ENCODE data around the gene MCM5. TPM values are rescaled to one million over a fixed set of nuclear protein-coding genes. Genes with fewer than 3 reads are reported as not detected.
"Not testable (repeated sequence)": the region's sequence is repeated elsewhere in the genome, so short reads cannot be mapped to it uniquely, and the experiment has no call there.

MCM5 gene
- 100 to 1,000 TPM; 190 to 195 TPM for total RNA-seq

GRCh38 chr22:35399678-35400500 is at the start of gene MCM5:
MCM5 (plus strand) TSS chr22:35400140; CDS start chr22:35400439, 299 bp downstream.
- POLR2A ChIA-PET, result interaction anchor here (0.7 to 4.9 kb wide), 14 partner anchors 8 to 761 kb away, joined by 3 to 32 read pairs (median 3); partner anchors contain the start of genes APOL3, APOL6, HMGXB4 and TOM1

DNA sequence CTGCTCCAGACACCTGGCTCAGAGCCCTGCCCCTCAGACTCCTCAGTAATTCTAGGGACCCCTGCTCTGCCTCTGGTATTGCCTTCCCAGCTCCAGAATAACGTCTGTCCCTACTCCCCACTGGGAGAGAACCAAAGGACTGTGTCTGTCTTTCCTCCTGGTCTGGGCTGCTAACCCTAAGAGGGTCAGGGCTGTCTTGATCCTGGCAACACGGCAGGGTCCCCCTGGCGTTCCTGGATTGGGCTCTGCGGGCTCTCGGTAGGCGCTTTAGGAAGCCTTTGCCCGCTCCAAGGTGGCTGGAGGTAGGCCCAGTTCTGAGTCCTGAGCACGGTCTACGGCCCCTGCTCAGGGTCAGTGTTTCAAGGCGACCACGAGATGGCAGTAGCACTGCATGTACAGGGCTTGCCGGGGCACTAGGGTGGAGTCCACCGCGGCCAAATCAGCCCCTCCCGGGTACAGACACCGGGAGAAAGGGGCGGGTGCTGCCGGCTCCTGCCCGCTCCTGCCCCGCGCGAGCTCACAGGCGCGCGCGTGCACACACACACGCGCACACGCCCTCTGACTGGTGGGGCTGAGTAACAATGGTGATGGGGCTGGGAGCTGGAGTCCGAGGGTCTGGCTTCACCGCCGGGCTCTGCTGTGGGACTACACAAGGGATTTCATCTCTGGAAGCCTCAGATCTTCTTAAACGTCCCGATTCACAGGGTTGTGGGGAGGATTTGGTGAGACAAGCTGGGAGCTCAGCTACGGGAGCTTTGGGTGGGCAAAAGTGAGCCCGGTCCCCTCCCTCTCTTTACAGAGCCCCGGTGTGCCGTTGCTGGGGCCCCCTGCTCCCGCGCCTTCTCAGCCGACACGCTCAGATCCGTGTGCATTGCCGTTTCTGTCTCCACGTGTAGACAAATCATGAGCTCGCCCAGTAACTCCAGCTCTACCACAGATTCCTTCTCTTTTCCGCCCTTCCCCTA is 49.1 kb upstream of the MCM5 start:
- ChIA-PET POLR2A (interaction anchor here (0.6 to 1.5 kb wide), 11 partner anchors 15 to 298 kb away, joined by 3 to 5 read pairs (median 3); partner anchors contain the start of genes MCM5 and TOM1), CTCF (interaction anchor here (0.5 to 3.9 kb wide), 32 partner anchors 10 to 773 kb away, joined by 3 to 42 read pairs (median 3); partner anchors contain the start of genes APOL6 and TOM1)
- peak; percentile 91 for DNase-seq
- Mint-ChIP-seq H3K4me3 (peak overlapping the region; percentile 74), H3K27me3 (peaks cover 5% of the 10 kb centered on the region), H3K9me3 (no peaks in the 10 kb centered on the region), H3K4me1 (peaks cover 24% of the 10 kb centered on the region), H3K36me3 (ENCODE audit: low read depth) (no peaks in the 10 kb centered on the region), H3K27ac (no peak overlapping the region)

More at GRCh38 chr22:35399678-35400500, at the start of gene MCM5:
- Mint-ChIP-seq H3K4me3 (peak within 1 kb of the TSS; percentile 100), H3K27me3 (no peaks in the 10 kb centered on the region), H3K9me3 (no peaks in the 10 kb centered on the region), H3K27ac (peak within 1 kb of the TSS; percentile 97), H3K36me3 (ENCODE audit: low read depth) (peaks cover 44% of the 10 kb centered on the region), H3K4me1 (peaks cover 52% of the 10 kb centered on the region)
- peak; percentile 99 for DNase-seq
- CTCF ChIA-PET, result interaction anchor here (2.9 kb wide), 1 partner anchor 49 kb away, joined by 11 read pairs; no protein-coding TSS in a partner anchor

GRCh38 chr22:35352214-35353111 is 47.5 kb upstream of the MCM5 start:
- Mint-ChIP-seq H3K36me3 (ENCODE audit: low read depth) (no peaks in the 10 kb centered on the region), H3K4me1 (peaks cover 24% of the 10 kb centered on the region), H3K27me3 (peaks cover 10% of the 10 kb centered on the region), H3K9me3 (no peaks in the 10 kb centered on the region), H3K27ac (peak overlapping the region; percentile 76), H3K4me3 (no peak overlapping the region)
- peak; percentile 66 for DNase-seq
- ChIA-PET POLR2A (interaction anchor here (0.8 to 1.2 kb wide), 3 partner anchors 51 to 95 kb away, joined by 3 to 4 read pairs (median 3); partner anchors contain the start of genes HMGXB4 and TOM1), CTCF (interaction anchor here (0.7 to 3.9 kb wide), 4 partner anchors 33 to 771 kb away, joined by 3 to 42 read pairs (median 3); no protein-coding TSS in a partner anchor)

- Mint-ChIP-seq H3K27me3 (peaks cover 13% of the 10 kb centered on the region), H3K27ac (no peak overlapping the region), H3K36me3 (ENCODE audit: low read depth) (no peaks in the 10 kb centered on the region), H3K4me1 (peaks cover 26% of the 10 kb centered on the region), H3K4me3 (no peak overlapping the region), H3K9me3 (no peaks in the 10 kb centered on the region)
- DNase-seq, result no peak
- ChIA-PET POLR2A (interaction anchor here (0.9 to 1.2 kb wide), 2 partner anchors 54 to 96 kb away, joined by 3 to 4 read pairs; partner anchors contain the start of genes HMGXB4 and TOM1), CTCF (interaction anchor here (0.9 to 3.9 kb wide), 2 partner anchors 230 to 771 kb away, joined by 3 to 42 read pairs; no protein-coding TSS in a partner anchor)
These were observed 46.6 kb upstream of the MCM5 start for GRCh38 chr22:35353318-35353717.

DNA sequence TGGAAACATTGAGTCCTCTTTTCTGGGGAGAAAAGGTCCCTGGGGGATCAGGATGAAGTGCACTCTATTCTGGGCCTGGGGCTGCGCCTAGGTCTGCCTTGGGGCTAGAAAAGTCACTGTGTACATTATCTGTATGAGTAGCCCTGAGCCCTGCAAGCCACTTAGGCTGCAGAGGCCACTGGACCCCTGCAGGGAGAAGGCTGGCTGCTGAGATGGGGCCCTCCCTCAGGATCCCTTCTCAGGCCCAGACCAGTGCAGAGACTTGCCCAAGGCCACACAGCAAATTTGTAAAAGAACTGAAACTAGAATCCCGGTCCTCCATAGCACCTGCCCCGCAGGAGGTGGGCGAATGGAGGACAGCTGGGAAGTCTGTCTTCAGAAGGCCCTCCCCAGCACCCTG is 45.9 kb upstream of the MCM5 start:
- Mint-ChIP-seq H3K36me3 (ENCODE audit: low read depth) (no peaks in the 10 kb centered on the region), H3K4me1 (peaks cover 26% of the 10 kb centered on the region), H3K9me3 (no peaks in the 10 kb centered on the region), H3K27me3 (peaks cover 13% of the 10 kb centered on the region), H3K4me3 (no peak overlapping the region), H3K27ac (no peak overlapping the region)
- CTCF ChIA-PET, result no interaction called here
- DNase-seq, result no peak
- POLR2A ChIA-PET, result no interaction called here

GRCh38 chr22:35357883-35358621 is 41.9 kb upstream of the MCM5 start:
- no peak for DNase-seq
- peaks cover 9% of the 10 kb centered on the region for H3K27me3 Mint-ChIP-seq
- no peaks in the 10 kb centered on the region for H3K36me3 Mint-ChIP-seq (ENCODE audit: low read depth)
- POLR2A ChIA-PET, result no interaction called here
- CTCF ChIA-PET, result interaction anchor here (0.9 to 1.2 kb wide), 3 partner anchors 10 to 225 kb away, joined by 3 to 4 read pairs (median 3); no protein-coding TSS in a partner anchor
- H3K27ac Mint-ChIP-seq, result no peak overlapping the region
- H3K4me1 Mint-ChIP-seq, result peaks cover 4% of the 10 kb centered on the region
- H3K9me3 Mint-ChIP-seq, result no peaks in the 10 kb centered on the region
- no peak overlapping the region for H3K4me3 Mint-ChIP-seq

- DNase-seq, result no peak
- POLR2A ChIA-PET, result no interaction called here
- no peaks in the 10 kb centered on the region for H3K9me3 Mint-ChIP-seq
These were observed 40.4 kb upstream of the MCM5 start for GRCh38 chr22:35359380-35360065.

GRCh38 chr22:35361001-35361558 is 38.9 kb upstream of the MCM5 start:
- H3K27ac Mint-ChIP-seq, result no peak overlapping the region
- H3K9me3 Mint-ChIP-seq, result no peaks in the 10 kb centered on the region
- no peak for DNase-seq
- POLR2A ChIA-PET, result no interaction called here
- H3K4me3 Mint-ChIP-seq, result no peak overlapping the region
- peaks cover 2% of the 10 kb centered on the region for H3K4me1 Mint-ChIP-seq
- peaks cover 15% of the 10 kb centered on the region for H3K27me3 Mint-ChIP-seq
- no peaks in the 10 kb centered on the region for H3K36me3 Mint-ChIP-seq (ENCODE audit: low read depth)
- CTCF ChIA-PET, result interaction anchor here (0.8 kb wide), 1 partner anchor 10 kb away, joined by 3 read pairs; no protein-coding TSS in a partner anchor

More at GRCh38 chr22:35359380-35360065, 40.4 kb upstream of the MCM5 start:
- H3K36me3 Mint-ChIP-seq (ENCODE audit: low read depth), result no peaks in the 10 kb centered on the region
- peaks cover 9% of the 10 kb centered on the region for H3K27me3 Mint-ChIP-seq
- H3K4me3 Mint-ChIP-seq, result no peak overlapping the region
- H3K4me1 Mint-ChIP-seq, result peaks cover 2% of the 10 kb centered on the region
- CTCF ChIA-PET, result interaction anchor here (0.6 to 1.5 kb wide), 5 partner anchors 11 to 224 kb away, joined by 3 to 5 read pairs (median 3); no protein-coding TSS in a partner anchor
- no peak overlapping the region for H3K27ac Mint-ChIP-seq

DNA sequence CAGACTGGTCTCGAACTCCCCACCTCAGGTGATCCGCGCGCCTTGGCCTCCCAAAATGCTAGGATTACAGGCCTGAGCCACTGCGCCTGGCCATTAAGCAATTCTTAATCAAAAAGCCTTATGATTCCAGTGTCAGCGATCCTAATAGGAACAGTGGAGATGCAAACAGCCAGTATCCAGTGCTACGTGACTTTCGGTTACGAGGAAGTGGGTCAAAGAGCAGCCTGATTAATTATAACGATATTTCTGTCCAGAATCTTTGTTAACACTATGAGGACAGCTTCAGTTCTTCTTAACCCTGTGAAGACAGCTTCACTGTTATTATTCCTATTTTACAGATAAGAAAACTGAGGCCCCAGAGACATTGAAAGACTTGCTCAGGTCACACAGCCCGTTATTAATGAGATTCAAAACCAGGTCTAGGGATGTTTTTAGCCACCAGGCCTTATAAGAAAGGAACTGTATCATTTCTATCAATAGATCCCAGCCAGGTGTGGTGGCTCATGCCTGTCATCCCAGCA is 36.3 kb upstream of the MCM5 start:
- ChIA-PET CTCF (no interaction called here), POLR2A (no interaction called here)
- DNase-seq, result no peak
- Mint-ChIP-seq H3K4me3 (no peak overlapping the region), H3K9me3 (no peaks in the 10 kb centered on the region), H3K4me1 (no peaks in the 10 kb centered on the region), H3K36me3 (ENCODE audit: low read depth) (no peaks in the 10 kb centered on the region), H3K27me3 (peaks cover 15% of the 10 kb centered on the region), H3K27ac (no peak overlapping the region)

DNA sequence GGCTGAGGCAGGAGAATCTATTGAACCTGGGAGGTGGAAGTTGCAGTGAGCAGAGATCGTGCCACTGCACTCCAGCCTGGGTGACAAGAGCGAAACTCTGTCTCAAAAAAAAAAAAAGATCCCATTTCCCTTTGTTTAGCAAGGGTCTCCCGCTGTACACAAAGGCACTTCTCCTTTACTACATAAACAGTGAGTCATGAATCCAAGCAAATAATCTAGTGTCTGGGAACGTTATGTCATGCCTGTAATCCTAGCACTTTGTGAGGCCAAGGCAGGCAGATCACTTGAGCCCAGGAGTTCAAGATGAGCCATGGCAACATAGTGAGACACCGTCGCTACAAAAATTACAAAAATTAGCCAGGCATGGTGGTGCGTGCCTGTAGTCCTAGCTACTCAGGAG is 35.7 kb upstream of the MCM5 start:
- CTCF ChIA-PET; DNase-seq; H3K36me3 Mint-ChIP-seq (ENCODE audit: low read depth); H3K27ac Mint-ChIP-seq; H3K9me3 Mint-ChIP-seq; POLR2A ChIA-PET; H3K4me3 Mint-ChIP-seq; H3K4me1 Mint-ChIP-seq: not testable (repeated sequence)
- peaks cover 14% of the 10 kb centered on the region for H3K27me3 Mint-ChIP-seq
